Sigmoid colon (tissue), 4 donors: Measurements from ENCODE around the gene CTCF.

Source experiments
- POLR2A ChIP-seq, 2 donors: fragments of 450-650 bp; IDR thresholded peaks; one replicate each; pipeline ENCODE4 v1.6.1; 2016; ENCODE audit warnings: antibody characterized with exemption in 2 of 2, mild to moderate bottlenecking in 2 of 2, moderate library complexity in 2 of 2
- POLR2AphosphoS5 ChIP-seq, 4 donors: sonication (generic); formaldehyde crosslinking; IDR thresholded peaks; one replicate each; pipeline ENCODE4 v1.6.1; 2017; ENCODE audit warnings: antibody characterized with exemption in 4 of 4
- TF ChIP-seq, protein P1 (sequence below), 4 experiments: fragments of 450-650 bp in 3 of 4; fragments of 200-600 bp in 1 of 4; IDR thresholded peaks; one replicate each; pipeline ENCODE4 v1.5.1; 2016 to 2019; ENCODE audit warnings: antibody characterized with exemption in 4 of 4, mild to moderate bottlenecking in 3 of 4, moderate library complexity in 2 of 4

DNA sequence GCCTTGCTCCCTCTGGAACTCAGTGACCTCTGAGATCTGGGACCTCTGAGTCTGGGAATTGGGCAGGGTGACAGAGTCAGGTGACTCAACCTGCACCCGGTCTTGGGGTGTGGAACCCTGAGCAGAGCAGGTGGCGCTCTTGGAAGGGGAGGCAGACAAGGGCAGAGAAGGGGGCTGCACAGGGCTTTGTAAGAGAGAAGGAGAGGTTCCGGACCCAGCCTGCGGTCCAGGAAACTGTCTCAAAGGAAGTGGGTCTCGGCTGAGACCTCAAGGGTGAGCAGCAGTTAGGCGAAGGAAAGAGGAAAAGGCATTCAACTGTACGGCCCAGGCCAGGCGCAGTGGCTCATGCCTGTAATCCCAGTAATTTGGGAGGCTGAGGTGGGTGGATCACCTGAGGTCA is 43.6 kb upstream of the CTCF start:
- TF ChIP-seq POLR2AphosphoS5 (IDR thresholded peaks at IDR 0.05) (no peak), POLR2A (IDR thresholded peaks at IDR 0.05) (no peak)
- TF ChIP-seq, protein P1, sequence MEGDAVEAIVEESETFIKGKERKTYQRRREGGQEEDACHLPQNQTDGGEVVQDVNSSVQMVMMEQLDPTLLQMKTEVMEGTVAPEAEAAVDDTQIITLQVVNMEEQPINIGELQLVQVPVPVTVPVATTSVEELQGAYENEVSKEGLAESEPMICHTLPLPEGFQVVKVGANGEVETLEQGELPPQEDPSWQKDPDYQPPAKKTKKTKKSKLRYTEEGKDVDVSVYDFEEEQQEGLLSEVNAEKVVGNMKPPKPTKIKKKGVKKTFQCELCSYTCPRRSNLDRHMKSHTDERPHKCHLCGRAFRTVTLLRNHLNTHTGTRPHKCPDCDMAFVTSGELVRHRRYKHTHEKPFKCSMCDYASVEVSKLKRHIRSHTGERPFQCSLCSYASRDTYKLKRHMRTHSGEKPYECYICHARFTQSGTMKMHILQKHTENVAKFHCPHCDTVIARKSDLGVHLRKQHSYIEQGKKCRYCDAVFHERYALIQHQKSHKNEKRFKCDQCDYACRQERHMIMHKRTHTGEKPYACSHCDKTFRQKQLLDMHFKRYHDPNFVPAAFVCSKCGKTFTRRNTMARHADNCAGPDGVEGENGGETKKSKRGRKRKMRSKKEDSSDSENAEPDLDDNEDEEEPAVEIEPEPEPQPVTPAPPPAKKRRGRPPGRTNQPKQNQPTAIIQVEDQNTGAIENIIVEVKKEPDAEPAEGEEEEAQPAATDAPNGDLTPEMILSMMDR (IDR thresholded peaks at IDR 0.05): no peak
